ENCODE results near the gene IGSF9. TPM values are rescaled to one million over a fixed set of nuclear protein-coding genes. Genes with fewer than 3 reads are reported as not detected.

Gene IGSF9, protein sequence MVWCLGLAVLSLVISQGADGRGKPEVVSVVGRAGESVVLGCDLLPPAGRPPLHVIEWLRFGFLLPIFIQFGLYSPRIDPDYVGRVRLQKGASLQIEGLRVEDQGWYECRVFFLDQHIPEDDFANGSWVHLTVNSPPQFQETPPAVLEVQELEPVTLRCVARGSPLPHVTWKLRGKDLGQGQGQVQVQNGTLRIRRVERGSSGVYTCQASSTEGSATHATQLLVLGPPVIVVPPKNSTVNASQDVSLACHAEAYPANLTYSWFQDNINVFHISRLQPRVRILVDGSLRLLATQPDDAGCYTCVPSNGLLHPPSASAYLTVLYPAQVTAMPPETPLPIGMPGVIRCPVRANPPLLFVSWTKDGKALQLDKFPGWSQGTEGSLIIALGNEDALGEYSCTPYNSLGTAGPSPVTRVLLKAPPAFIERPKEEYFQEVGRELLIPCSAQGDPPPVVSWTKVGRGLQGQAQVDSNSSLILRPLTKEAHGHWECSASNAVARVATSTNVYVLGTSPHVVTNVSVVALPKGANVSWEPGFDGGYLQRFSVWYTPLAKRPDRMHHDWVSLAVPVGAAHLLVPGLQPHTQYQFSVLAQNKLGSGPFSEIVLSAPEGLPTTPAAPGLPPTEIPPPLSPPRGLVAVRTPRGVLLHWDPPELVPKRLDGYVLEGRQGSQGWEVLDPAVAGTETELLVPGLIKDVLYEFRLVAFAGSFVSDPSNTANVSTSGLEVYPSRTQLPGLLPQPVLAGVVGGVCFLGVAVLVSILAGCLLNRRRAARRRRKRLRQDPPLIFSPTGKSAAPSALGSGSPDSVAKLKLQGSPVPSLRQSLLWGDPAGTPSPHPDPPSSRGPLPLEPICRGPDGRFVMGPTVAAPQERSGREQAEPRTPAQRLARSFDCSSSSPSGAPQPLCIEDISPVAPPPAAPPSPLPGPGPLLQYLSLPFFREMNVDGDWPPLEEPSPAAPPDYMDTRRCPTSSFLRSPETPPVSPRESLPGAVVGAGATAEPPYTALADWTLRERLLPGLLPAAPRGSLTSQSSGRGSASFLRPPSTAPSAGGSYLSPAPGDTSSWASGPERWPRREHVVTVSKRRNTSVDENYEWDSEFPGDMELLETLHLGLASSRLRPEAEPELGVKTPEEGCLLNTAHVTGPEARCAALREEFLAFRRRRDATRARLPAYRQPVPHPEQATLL
- under 1 TPM in 1 of 2 donors, not detected in 1; under 0.01 TPM for total RNA-seq

DNA sequence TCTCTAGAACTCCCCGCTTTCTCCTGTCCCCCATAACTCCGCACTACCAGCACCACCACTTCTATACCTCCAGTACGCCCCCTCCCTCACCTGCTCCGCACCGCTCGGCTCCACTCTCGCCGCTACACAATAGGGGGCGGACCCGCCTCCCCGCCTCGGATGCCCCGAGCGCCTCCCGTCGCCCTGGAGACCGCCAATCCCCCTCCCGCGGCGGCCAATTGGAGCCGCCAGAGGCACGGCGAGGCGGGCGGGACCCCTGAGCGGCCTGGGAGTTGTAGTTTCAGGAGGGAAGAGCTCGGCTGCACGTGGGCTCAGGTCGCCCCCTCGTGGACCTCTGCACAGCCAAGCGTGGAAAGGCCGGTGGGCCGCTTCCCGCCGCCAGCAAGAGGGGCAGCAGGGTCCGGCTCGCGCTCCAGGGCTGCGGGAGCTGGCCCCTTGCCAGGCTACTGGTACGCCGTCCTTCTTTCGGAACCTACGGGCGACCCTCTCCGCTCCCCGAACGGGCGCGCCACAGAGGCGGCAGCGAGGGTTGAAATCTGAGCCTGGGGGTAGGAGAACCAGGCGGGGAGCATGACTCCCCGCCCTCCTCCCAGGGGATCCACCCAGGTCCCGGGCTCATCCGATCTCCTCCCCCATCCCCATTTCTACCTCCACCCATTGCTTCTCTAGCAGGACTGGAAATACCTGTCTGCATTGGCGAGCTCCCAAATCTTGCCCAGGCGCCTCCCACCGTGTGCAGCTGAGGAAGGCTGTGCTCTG lies at the start of gene IGSF9:
IGSF9 (minus strand) TSS at position 131 of the 759 bp plus-strand sequence. CDS start 2,159 bp downstream, outside the sequence.

DNA sequence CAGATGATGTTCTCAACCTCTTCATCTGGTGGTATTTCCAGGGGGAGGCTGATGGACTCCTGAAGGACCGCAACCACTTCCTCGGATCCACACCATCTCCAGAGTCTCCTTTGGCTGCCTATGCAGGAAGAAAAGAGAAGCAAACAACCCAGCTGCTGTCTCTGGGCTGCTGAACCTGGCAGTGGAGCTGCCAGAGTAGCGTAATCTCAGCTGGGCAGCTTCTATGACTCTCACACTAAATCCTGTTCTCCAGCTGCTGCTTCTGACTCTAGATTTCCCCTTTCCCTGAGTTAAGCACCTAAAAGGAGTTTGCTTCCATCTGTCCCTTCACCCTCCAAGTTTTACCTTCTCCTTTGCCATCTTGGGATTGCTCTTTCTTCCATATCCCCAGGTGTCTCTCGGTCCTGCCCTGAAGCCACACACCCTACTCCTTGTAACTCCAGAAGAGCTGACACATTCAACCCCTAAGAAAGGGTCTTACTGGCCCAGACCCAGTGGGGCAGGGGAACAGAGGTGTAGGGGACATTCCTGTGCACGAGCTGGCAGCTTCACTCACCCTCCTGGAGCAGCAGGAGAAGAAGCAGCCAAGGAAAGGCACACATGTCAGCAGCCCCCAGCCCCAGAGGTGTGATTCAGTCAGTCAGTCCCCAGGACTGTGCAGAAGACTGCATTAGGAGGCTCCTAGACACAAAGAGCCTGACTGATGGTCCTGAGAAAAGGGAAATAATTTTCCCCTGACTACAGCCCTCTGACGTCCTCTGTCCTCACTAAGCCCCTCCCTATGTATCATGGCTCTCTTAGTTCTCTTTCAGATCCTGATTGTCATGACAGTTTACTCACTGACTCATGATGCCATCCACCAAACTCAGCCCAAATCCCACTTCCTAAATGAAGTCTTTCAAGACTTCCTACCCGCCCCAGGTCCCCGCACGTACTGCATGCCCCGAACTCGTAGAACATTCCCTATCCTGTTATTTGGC lies 8.4 kb upstream of the IGSF9 start, which contains the start of gene SLAMF9:
SLAMF9 (minus strand) TSS at position 702 of the 980 bp plus-strand sequence; CDS start at position 602, 100 bp downstream.

GRCh38 chr1:159924791-159925718 lies 20.4 kb downstream of the IGSF9 start, which contains the start of gene TAGLN2:
TSS of gene TAGLN2 (minus strand) at chr1:159925507. CDS start at chr1:159920509, 4,998 bp downstream.

DNA sequence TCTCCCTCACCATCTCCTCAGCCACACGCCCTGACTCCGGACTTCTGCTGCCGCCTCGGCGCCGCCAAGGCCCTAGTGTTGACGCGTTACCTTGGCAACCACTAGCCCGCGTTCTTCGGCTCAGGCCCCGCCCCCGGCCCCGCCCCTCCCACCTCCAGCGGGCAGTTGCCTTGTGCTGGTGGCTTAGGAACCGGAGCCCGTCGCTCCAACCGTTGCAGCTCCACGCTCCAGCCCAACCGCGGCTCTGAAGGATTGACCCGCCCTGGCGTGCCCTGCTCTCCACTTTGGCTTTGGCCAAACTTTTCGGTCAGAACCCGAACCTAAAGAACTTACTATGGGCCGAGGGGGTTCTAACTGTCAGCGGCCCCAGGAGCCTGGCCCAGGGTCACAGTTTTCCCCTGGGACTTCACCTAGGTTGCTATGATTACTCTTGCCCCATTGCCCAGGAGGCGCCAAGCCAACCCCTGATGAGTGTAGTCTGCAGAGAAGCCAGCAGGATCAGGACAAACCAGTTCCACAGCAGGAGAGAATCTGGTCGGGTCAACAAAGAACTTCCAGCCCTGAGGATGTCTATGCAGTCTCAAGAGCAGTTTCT lies 45.2 kb downstream of the IGSF9 start, which contains the start of gene CFAP45:
CFAP45 (minus strand) TSS at position 80 of the 595 bp plus-strand sequence; CDS start at position 13, 67 bp downstream.

Small RNA genes lying within 50 kb of the gene (small RNA-seq; reads per million reads assigned to genes)
- gene MIR4259, result 0 reads per million in 2 donors

Other genes starting within 250 kb of the IGSF9 start
- not detected for gene CRP, start 231.0 kb downstream of the IGSF9 start, total RNA-seq
- gene DUSP23, start 164.7 kb downstream of the IGSF9 start, total RNA-seq, result 10 to 100 TPM; 31.7 to 46.6 TPM
- gene FCRL6, start 143.3 kb downstream of the IGSF9 start, total RNA-seq, result not detected
- under 1 TPM in 1 of 2 donors, not detected in 1; under 0.01 TPM for gene SLAMF8, start 118.7 kb downstream of the IGSF9 start, total RNA-seq
- under 1 TPM in 1 of 2 donors, not detected in 1; under 0.01 TPM for gene VSIG8, start 83.0 kb downstream of the IGSF9 start, total RNA-seq
- gene CFAP45, start 45.4 kb downstream of the IGSF9 start, total RNA-seq, result under 1 TPM; under 0.01 to 0.67 TPM
- 100 to 1,000 TPM; 188 to 288 TPM for gene TAGLN2, start 20.1 kb downstream of the IGSF9 start, total RNA-seq
- 10 to 100 TPM in 1 of 2 donors, 1 to 10 TPM in 1; 2.1 to 14.3 TPM for gene SLAMF9, start 8.6 kb upstream of the IGSF9 start, total RNA-seq
- 1 to 10 TPM; 4.8 to 5.0 TPM for gene PIGM, start 86.4 kb upstream of the IGSF9 start, total RNA-seq
- under 1 TPM in 1 of 2 donors, not detected in 1; under 0.01 TPM for gene KCNJ10, start 124.5 kb upstream of the IGSF9 start, total RNA-seq
- gene KCNJ9, start 135.9 kb upstream of the IGSF9 start, total RNA-seq, result not detected
- gene IGSF8, start 153.0 kb upstream of the IGSF9 start, total RNA-seq, result 100 to 1,000 TPM in 1 of 2 donors, 10 to 100 TPM in 1; 88.4 to 172 TPM
- not detected for gene ATP1A2, start 170.1 kb upstream of the IGSF9 start, total RNA-seq
- under 1 TPM in 1 of 2 donors, not detected in 1; under 0.01 TPM for gene ATP1A4, start 206.0 kb upstream of the IGSF9 start, total RNA-seq
- not detected for gene CASQ1, start 245.0 kb upstream of the IGSF9 start, total RNA-seq

Measured in melanocyte of skin (primary cell).